Keratinocyte (primary cell): ENCODE data around the gene SLC39A13. TPM values are rescaled to one million over a fixed set of nuclear protein-coding genes. Genes with fewer than 3 reads are reported as not detected.

Experiments
- DNase-seq: peaks from one replicate; pipeline ENCODE4 v3.0.0-alpha.2; 2011; ENCODE audit warnings: low read depth, missing footprints, low spot score
- FAIRE-seq: peaks from 2 replicates; lab custom pipeline; 2011; peaks lifted over from hg19 to GRCh38; lab: Jason Lieb, UNC
- H2AFZ ChIP-seq: 2 replicates; pipeline ENCODE4 v1.6.0; 2012; ENCODE audit warnings: low read length, control low read depth, inconsistent platforms; ENCODE audit not compliant: control insufficient read depth
- H3K27ac ChIP-seq: 2 replicates; pipeline ENCODE4 v1.5.1; 2011; ENCODE audit warnings: low read length; ENCODE audit not compliant: control insufficient read depth, insufficient read depth
- H3K27me3 ChIP-seq: 3 replicates; pipeline ENCODE4 v1.6.0; 2011; ENCODE audit warnings: low read length; ENCODE audit not compliant: control insufficient read depth, insufficient read depth; ENCODE audit errors: extremely low read depth
- H3K36me3 ChIP-seq, 2 experiments: 2 replicates in 1 of 2; 3 replicates in 1 of 2; pipeline ENCODE4 v1.5.1; 2011; ENCODE audit warnings: low read length in 2 of 2, mild to moderate bottlenecking in 1 of 2; ENCODE audit not compliant: control insufficient read depth in 2 of 2, insufficient read depth in 2 of 2; ENCODE audit errors: extremely low read depth in 1 of 2
- H3K4me1 ChIP-seq: 3 replicates; pipeline ENCODE4 v1.5.1; 2011; ENCODE audit warnings: low read length; ENCODE audit not compliant: control insufficient read depth, insufficient read depth; ENCODE audit errors: extremely low read depth
- H3K4me2 ChIP-seq: 3 replicates; pipeline ENCODE4 v1.6.0; 2011; ENCODE audit warnings: low read depth, low read length; ENCODE audit not compliant: control insufficient read depth, insufficient read depth; ENCODE audit errors: extremely low read depth
- H3K4me3 ChIP-seq, 3 experiments: fragments of 200-600 bp in 1 of 3; sonication (generic) in 1 of 3; 2 replicates in 2 of 3; 3 replicates in 1 of 3; pipeline ENCODE4 v1.5.1; 2011 to 2016; ENCODE audit warnings: low read length in 3 of 3, mild to moderate bottlenecking in 3 of 3, control low read depth in 2 of 3, inconsistent platforms in 1 of 3, low read depth in 1 of 3, mixed read lengths in 1 of 3, mixed run types in 1 of 3, moderate library complexity in 1 of 3; ENCODE audit not compliant: control insufficient read depth in 2 of 3, insufficient read depth in 2 of 3; ENCODE audit errors: extremely low read depth in 1 of 3
- H3K79me2 ChIP-seq: 2 replicates; pipeline ENCODE4 v1.6.0; 2012; ENCODE audit warnings: low read length; ENCODE audit not compliant: control insufficient read depth, insufficient read depth
- H3K9ac ChIP-seq: 3 replicates; pipeline ENCODE4 v1.6.0; 2011; ENCODE audit warnings: low read length; ENCODE audit not compliant: control insufficient read depth, insufficient read depth; ENCODE audit errors: extremely low read depth
- H3K9me1 ChIP-seq: 3 replicates; pipeline ENCODE4 v1.6.0; 2011; ENCODE audit warnings: low read length; ENCODE audit not compliant: control insufficient read depth, insufficient read depth; ENCODE audit errors: extremely low read depth
- H3K9me3 ChIP-seq: 2 replicates; pipeline ENCODE4 v1.5.1; 2012; ENCODE audit warnings: low read depth, low read length; ENCODE audit not compliant: control insufficient read depth
- H4K20me1 ChIP-seq: 3 replicates; pipeline ENCODE4 v1.6.0; 2011; ENCODE audit warnings: low read length; ENCODE audit not compliant: control insufficient read depth, insufficient read depth; ENCODE audit errors: extremely low read depth
- EZH2 ChIP-seq: IDR thresholded peaks from one replicate; pipeline ENCODE4 v1.6.1; 2012; ENCODE audit warnings: inconsistent platforms, mild to moderate bottlenecking, low read length, moderate library complexity
- dilution Hi-C: fragments of 300-500 bp; cut with MboI; formaldehyde crosslinking; loops from one replicate; pipeline ENCODE4 v1.7.0; 2020; ENCODE audit warnings: low sequenced_read_pairs; ENCODE audit not compliant: extremely low pct_ligation_motif_present
- polyA plus RNA-seq, 5 experiments: library from polyadenylated mRNA; depleted of rRNA in 3 of 5; stranded (reverse) in 3 of 5; stranded (forward) in 1 of 5; unstranded in 1 of 5; fragments of >200 nt; gene quantifications; 1 replicate in 1 of 5; 2 replicates in 3 of 5; 3 replicates in 1 of 5; pipeline versions ENCODE4 v1.2.1 to v1.2.3, GENCODE V29; 2011 to 2012; ENCODE audit warnings: missing spikeins in 2 of 5, low read depth in 1 of 5, low replicate concordance in 1 of 5
- TF ChIP-seq, protein P1 (sequence below), 3 experiments: IDR thresholded peaks in 1 of 3; conservative IDR thresholded peaks in 1 of 3; optimal IDR thresholded peaks in 1 of 3; 2 replicates in 2 of 3; 3 replicates in 1 of 3; pipeline versions ENCODE3 to v1.5.1; 2011; ENCODE audit warnings: low read length in 3 of 3, mild to moderate bottlenecking in 3 of 3, moderate library complexity in 2 of 3, control low read depth in 1 of 3, inconsistent platforms in 1 of 3; ENCODE audit not compliant: insufficient read depth in 2 of 3; ENCODE audit errors: extremely low read depth in 1 of 3

Gene SLC39A13
- polyA plus RNA-seq, 1 donor (not counting 4 experiments of a cell fraction or from before 2014, with no cell fraction given), result 35.3 TPM

DNA sequence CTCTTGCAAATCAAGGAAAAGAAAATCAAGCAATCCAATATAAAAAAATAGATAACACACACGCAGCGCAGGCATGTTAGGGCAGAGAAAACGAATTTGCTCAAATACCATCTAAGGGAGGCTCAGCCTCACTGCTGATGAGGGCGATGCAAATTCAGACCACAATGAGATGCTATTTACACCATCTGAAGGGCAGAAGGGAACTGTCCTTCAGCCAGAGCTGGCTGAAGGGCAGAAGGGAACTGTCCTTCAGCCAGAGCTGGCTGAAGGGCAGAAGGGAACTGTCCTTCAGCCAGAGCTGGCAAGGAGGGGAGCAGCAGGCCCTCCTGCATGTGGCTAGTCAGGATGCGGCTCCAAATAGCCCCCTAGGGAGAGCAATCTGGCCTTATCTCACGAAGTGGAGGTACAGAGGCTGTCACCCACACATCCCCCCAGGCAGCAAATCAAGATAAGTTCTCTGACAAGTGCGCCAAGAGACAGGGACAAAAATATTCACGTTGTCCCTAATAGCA lies 7.6 kb upstream of the SLC39A13 start:
- Histone ChIP-seq H3K36me3 (no peaks in the 10 kb centered on the region), H3K4me2 (peak overlapping the region; percentile 77), H3K9me1 (no peaks in the 10 kb centered on the region), H3K4me1 (peaks cover 21% of the 10 kb centered on the region), H3K9me3 (no peaks in the 10 kb centered on the region), H3K27me3 (no peaks in the 10 kb centered on the region), H3K4me3 (peak overlapping the region in 2 of 3 experiments; percentile 38 to 54), H3K79me2 (no peaks in the 10 kb centered on the region), H2AFZ (peak overlapping the region; percentile 82), H3K9ac (peak overlapping the region; percentile 46), H4K20me1 (no peaks in the 10 kb centered on the region), H3K27ac (no peak overlapping the region)
- FAIRE-seq, result no peak
- no peak for TF ChIP-seq EZH2
- TF ChIP-seq, protein P1, sequence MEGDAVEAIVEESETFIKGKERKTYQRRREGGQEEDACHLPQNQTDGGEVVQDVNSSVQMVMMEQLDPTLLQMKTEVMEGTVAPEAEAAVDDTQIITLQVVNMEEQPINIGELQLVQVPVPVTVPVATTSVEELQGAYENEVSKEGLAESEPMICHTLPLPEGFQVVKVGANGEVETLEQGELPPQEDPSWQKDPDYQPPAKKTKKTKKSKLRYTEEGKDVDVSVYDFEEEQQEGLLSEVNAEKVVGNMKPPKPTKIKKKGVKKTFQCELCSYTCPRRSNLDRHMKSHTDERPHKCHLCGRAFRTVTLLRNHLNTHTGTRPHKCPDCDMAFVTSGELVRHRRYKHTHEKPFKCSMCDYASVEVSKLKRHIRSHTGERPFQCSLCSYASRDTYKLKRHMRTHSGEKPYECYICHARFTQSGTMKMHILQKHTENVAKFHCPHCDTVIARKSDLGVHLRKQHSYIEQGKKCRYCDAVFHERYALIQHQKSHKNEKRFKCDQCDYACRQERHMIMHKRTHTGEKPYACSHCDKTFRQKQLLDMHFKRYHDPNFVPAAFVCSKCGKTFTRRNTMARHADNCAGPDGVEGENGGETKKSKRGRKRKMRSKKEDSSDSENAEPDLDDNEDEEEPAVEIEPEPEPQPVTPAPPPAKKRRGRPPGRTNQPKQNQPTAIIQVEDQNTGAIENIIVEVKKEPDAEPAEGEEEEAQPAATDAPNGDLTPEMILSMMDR (optimal IDR thresholded peaks at IDR 0.05 in 1 of 3, IDR thresholded peaks at IDR 0.05 in 1 of 3, conservative IDR thresholded peaks at IDR 0.05 in 1 of 3; ENCODE audit: extremely low read depth in 1 of 3, insufficient read depth in 2 of 3, low read length in 3 of 3), result peak in 1 of 3 experiments; percentile 4
- dilution Hi-C loops, result no loop called here
- no peak for DNase-seq

DNA sequence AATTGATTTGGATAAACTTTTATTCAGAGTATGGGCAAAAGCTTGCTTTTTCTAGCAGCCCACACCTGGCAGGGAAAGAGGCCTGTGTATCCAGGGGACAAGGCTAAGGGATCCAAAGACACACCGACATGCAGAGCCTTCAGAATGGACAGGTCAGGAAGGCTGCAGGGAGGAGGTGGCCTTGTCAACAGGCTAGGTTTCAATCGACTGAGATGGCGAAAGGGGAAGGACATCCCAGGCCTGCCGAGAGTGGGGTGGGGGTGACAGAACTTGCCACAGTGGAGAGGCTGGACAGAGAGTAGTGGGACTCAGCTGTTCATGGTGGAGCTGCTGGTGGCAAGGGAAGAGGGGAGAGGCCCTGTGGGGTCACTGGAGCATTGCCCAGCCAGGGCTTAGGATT lies 5.3 kb upstream of the SLC39A13 start:
- H3K9ac ChIP-seq, result no peak overlapping the region
- H3K9me1 ChIP-seq, result no peaks in the 10 kb centered on the region
- DNase-seq (no peak), FAIRE-seq (no peak)
- peaks cover 30% of the 10 kb centered on the region for H3K4me1 ChIP-seq
- H2AFZ ChIP-seq, result no peak overlapping the region
- dilution Hi-C loops, result no loop called here
- TF ChIP-seq EZH2, result no peak
- TF ChIP-seq, protein P1 (optimal IDR thresholded peaks at IDR 0.05 in 1 of 3, IDR thresholded peaks at IDR 0.05 in 1 of 3, conservative IDR thresholded peaks at IDR 0.05 in 1 of 3; ENCODE audit: extremely low read depth in 1 of 3, insufficient read depth in 2 of 3, low read length in 3 of 3), result no peak
- H3K27me3 ChIP-seq, result no peaks in the 10 kb centered on the region
- H4K20me1 ChIP-seq, result no peaks in the 10 kb centered on the region
- no peaks in the 10 kb centered on the region for H3K79me2 ChIP-seq
- H3K4me2 ChIP-seq, result no peak overlapping the region
- no peak overlapping the region for H3K4me3 ChIP-seq
- H3K36me3 ChIP-seq, result no peaks in the 10 kb centered on the region
- no peaks in the 10 kb centered on the region for H3K9me3 ChIP-seq
- H3K27ac ChIP-seq, result no peak overlapping the region
